GM12875 (cell line): ENCODE measurements around the gene SPEM2.

ENCODE experiments used
- H3K4me3 ChIP-seq: one replicate; pipeline ENCODE4 v1.5.1; 2011; ENCODE audit warnings: low read depth, low read length, control low read depth
- TF ChIP-seq, protein P1 (sequence below): IDR thresholded peaks from 2 replicates; pipeline ENCODE4 v1.5.1; 2011; ENCODE audit warnings: low read depth, mild to moderate bottlenecking, control low read depth, inconsistent platforms, low read length, moderate library complexity, borderline replicate concordance; ENCODE audit not compliant: insufficient read depth

SPEM2 gene

DNA sequence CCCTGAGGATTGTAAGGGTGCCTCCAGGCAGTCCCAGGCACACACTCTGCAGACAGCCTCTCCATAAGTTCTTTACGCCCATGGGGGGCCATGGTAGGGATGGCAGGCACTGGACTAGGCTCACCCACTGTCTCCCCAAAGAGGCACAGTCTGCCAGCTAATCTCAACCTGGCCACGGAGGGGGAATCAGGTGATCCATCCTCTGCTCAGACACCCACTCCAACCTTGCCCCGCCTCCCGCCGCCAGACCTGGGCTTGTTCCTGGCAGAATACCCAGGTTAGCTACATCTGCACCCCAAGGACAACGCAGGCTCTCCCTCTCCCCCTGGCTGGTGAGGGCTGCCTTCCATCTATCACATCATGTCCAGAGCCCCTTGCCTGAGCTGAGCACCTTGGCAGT, 16.6 kb upstream of the SPEM2 start:
- TF ChIP-seq, protein P1, sequence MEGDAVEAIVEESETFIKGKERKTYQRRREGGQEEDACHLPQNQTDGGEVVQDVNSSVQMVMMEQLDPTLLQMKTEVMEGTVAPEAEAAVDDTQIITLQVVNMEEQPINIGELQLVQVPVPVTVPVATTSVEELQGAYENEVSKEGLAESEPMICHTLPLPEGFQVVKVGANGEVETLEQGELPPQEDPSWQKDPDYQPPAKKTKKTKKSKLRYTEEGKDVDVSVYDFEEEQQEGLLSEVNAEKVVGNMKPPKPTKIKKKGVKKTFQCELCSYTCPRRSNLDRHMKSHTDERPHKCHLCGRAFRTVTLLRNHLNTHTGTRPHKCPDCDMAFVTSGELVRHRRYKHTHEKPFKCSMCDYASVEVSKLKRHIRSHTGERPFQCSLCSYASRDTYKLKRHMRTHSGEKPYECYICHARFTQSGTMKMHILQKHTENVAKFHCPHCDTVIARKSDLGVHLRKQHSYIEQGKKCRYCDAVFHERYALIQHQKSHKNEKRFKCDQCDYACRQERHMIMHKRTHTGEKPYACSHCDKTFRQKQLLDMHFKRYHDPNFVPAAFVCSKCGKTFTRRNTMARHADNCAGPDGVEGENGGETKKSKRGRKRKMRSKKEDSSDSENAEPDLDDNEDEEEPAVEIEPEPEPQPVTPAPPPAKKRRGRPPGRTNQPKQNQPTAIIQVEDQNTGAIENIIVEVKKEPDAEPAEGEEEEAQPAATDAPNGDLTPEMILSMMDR = no peak
- no peak overlapping the region for H3K4me3 ChIP-seq

DNA sequence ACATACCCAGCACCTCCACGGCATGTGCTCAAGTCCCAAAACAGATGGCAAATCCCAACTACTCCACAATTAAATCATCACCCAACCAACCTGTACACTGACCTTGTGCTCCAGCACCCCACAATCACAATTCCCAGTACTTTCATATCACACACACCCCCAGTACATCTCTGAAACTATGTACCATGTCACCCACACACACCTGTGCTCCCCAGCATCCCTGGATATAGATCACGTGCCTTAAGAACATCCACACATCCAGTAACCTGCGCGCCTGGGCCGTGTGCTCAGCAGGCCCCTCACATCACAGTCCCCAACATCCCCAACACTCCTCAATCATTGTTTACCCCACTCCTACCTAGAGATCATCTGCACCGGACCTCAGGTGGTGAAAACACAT, 15.7 kb upstream of the SPEM2 start:
- H3K4me3 ChIP-seq = no peak overlapping the region
- TF ChIP-seq, protein P1 = no peak

DNA sequence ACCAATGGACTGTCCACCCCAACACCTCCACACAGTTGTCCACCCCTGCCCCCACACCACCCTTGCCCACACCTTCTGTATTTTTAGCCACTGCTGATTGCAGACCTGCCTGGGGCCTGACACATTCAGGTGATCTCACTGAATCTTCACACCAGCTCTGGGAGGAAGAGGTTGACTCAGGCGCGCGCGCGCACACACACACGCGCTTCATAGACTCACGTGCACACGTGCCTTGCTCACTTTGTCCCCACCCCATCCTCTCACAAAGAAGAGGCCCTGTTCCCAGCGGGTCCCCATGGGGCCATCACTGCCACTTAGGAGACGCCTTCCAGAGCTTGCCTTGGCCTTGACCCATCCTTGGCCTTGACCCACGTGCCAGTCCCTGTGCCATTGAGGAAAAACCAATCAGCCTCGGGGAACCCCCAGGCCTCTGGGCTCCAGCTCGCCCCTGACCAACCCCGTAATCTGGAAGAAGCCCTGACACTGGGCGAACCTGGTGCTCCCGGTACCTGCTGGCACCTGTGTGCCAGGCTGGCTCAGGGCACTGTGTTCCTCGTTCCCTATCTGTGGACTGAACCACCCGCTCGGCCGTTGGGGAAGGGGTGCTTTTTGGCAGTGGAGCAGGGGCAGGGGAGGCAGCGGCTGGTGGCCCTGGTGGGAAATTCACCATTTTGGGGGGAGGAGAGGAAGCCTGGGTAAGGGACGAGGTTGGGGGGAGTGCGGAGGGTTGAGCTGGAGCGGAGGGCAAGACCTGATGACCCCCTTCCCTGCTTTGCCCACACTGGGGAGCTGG, 14.6 kb upstream of the SPEM2 start:
- no peak overlapping the region for H3K4me3 ChIP-seq
- TF ChIP-seq, protein P1 = no peak

DNA sequence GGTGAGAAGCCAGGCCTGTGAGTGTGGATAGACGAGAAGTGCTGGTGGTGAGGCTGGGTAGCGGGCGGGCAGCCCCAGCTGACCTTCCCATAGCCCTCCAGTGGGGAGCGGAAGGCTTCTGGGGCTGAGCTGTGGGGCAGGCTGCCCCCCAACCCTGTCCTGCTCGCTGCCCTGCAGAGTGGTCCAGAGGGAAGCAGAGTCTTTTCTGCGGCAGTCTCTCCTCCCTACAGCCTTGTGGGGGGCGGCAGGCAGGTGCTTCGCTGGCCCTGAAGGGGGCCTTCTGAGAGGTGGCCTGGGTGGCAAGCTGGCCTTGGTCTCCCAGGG, 14.0 kb upstream of the SPEM2 start:
- no peak overlapping the region for H3K4me3 ChIP-seq
- TF ChIP-seq, protein P1 = no peak

DNA sequence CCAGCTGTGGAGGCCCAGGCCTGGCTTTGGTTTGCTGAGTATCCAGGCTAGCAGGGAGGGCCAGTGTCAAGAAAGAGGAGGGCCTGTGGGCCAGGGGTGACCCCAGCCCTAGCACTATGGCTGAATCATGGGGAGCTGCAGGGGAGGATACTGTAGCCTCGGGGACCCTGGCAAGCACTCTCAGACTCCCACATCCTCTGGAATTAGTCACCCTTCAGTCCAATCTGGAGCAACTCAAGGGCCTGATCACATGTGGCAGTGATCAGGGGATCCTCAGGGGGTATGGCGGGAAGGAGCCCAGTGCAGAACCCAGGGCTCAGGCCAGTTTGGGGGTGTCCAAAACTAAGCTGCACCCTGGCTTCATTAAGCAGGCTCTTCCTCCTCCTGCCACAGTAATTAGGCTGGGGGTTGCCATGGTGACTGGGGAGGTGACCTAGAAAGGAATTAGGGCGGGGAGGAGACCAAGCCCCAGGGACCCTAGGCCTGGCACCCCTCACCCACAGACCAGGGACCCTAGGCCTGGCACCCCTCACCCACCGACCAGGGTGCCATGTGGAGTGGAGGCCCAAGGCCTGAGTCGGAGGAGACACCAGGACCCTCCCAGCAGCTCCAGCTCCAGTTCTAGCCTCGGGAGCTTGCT, 11.9 kb upstream of the SPEM2 start:
- TF ChIP-seq, protein P1 = no peak
- no peak overlapping the region for H3K4me3 ChIP-seq

DNA sequence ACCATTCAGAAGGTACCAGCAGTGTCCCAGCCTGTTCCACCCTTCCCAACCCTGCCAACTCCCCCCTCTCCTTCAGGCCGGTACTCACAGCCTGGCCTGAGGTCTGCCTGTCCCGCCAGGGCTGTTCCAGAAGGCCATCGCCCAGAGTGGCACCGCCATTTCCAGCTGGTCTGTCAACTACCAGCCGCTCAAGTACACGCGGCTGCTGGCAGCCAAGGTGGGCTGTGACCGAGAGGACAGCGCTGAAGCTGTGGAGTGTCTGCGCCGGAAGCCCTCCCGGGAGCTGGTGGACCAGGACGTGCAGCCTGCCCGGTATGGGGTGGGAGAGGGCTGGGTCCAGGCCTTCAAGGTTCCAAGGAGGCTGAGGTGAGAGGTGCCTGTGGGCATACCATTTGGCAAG, 10.6 kb upstream of the SPEM2 start:
- TF ChIP-seq, protein P1 = no peak
- no peak overlapping the region for H3K4me3 ChIP-seq

DNA sequence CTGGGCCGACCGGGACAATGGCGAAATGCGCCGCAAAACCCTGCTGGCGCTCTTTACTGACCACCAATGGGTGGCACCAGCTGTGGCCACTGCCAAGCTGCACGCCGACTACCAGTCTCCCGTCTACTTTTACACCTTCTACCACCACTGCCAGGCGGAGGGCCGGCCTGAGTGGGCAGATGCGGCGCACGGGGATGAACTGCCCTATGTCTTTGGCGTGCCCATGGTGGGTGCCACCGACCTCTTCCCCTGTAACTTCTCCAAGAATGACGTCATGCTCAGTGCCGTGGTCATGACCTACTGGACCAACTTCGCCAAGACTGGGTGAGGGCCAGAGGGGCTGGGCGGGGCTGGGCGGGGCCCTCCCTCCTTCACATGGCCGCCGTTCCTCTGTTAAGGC, 9.6 kb upstream of the SPEM2 start:
- TF ChIP-seq, protein P1 = no peak
- H3K4me3 ChIP-seq = no peak overlapping the region
